ENCODE results near the gene LBR.

DNA sequence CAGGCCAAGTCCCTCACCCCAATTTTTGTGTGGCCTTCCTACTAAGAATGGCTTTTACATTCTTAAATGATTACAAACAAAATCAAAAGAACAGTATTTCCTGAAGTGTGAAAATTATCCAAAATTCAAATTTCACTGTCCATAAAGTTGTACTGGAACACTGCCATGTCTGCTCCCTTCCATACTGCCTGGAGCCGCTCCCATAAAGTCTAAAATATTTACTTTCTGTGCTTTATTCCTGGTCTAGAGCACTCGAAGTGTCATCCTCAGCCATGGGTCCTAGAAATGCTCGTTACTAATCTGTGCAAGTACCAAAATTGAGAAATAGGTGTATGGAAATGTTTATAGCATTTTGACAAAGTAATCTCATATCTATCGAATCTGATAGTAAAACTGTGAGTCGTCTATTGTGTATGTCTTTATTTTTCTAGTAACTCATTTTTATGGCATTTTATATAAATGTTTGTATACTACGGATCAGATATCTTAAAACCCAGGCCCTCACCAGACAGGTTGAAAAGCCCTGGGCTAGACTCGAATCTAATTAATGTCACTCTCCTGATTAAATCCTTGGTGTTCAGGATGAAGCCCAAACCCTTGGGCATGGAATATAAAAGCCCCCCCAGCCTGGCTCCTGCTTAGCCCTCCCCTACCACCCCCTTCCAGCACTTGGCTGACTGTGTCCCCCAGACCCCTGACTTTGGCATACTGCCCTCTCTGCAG is 4.9 kb downstream of the LBR start:
- TF ChIP-seq, protein P1, sequence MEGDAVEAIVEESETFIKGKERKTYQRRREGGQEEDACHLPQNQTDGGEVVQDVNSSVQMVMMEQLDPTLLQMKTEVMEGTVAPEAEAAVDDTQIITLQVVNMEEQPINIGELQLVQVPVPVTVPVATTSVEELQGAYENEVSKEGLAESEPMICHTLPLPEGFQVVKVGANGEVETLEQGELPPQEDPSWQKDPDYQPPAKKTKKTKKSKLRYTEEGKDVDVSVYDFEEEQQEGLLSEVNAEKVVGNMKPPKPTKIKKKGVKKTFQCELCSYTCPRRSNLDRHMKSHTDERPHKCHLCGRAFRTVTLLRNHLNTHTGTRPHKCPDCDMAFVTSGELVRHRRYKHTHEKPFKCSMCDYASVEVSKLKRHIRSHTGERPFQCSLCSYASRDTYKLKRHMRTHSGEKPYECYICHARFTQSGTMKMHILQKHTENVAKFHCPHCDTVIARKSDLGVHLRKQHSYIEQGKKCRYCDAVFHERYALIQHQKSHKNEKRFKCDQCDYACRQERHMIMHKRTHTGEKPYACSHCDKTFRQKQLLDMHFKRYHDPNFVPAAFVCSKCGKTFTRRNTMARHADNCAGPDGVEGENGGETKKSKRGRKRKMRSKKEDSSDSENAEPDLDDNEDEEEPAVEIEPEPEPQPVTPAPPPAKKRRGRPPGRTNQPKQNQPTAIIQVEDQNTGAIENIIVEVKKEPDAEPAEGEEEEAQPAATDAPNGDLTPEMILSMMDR (IDR thresholded peaks at IDR 0.05; ENCODE audit: poor library complexity): no peak
- TF ChIP-seq EZH2phosphoT487 (IDR thresholded peaks at IDR 0.05; ENCODE audit: low read depth, severe bottlenecking, unreplicated experiment): no peak
- no peak for TF ChIP-seq EZH2 (IDR thresholded peaks at IDR 0.05; ENCODE audit: borderline replicate concordance)

Measured in hepatocyte (in vitro differentiated cells).